H9 (cell line): ENCODE results near the gene TMEM50B. TPM values are rescaled to one million over a fixed set of nuclear protein-coding genes. Genes with fewer than 3 reads are reported as not detected.
A peak's percentile ranks its signal among the peaks of the same experiment; 100 is the strongest.

Source experiments
- DNase-seq: peaks from one replicate; pipeline ENCODE4 v3.0.0-alpha.2; 2017
- H2AFZ ChIP-seq: one replicate; pipeline ENCODE4 v1.6.1; 2013; ENCODE audit warnings: mild to moderate bottlenecking, low read length, control low read depth, moderate library complexity
- H2AK5ac ChIP-seq: 2 replicates; pipeline ENCODE4 v1.6.1; 2013; ENCODE audit warnings: low read length, control low read depth, mixed read lengths; ENCODE audit not compliant: insufficient read length
- H2BK120ac ChIP-seq: one replicate; pipeline ENCODE4 v1.6.1; 2013; ENCODE audit warnings: low read depth, mild to moderate bottlenecking, low read length, control low read depth, inconsistent platforms; ENCODE audit not compliant: poor library complexity, severe bottlenecking
- H2BK12ac ChIP-seq: 2 replicates; pipeline ENCODE4 v1.6.1; 2013; ENCODE audit warnings: low read length, control low read depth, mixed read lengths, low read depth; ENCODE audit not compliant: insufficient read length
- H2BK15ac ChIP-seq: 2 replicates; pipeline ENCODE4 v1.6.1; 2013; ENCODE audit warnings: low read depth, low read length, control low read depth
- H2BK20ac ChIP-seq: one replicate; pipeline ENCODE4 v1.6.1; 2013; ENCODE audit warnings: low read depth, mild to moderate bottlenecking, low read length, control low read depth, inconsistent platforms; ENCODE audit not compliant: poor library complexity, severe bottlenecking
- H2BK5ac ChIP-seq: 2 replicates; pipeline ENCODE4 v1.6.1; 2013; ENCODE audit warnings: low read length, control low read depth, mixed read lengths; ENCODE audit not compliant: insufficient read length
- H3K14ac ChIP-seq: 2 replicates; pipeline ENCODE4 v1.6.1; 2013; ENCODE audit warnings: low read length, control low read depth; ENCODE audit not compliant: insufficient read depth
- H3K18ac ChIP-seq: 2 replicates; pipeline ENCODE4 v1.6.1; 2013; ENCODE audit warnings: low read depth, mild to moderate bottlenecking, mixed read lengths, low read length, control low read depth; ENCODE audit not compliant: insufficient read length
- H3K23ac ChIP-seq: 2 replicates; pipeline ENCODE4 v1.6.1; 2013; ENCODE audit warnings: low read length, control low read depth, mixed read lengths, low read depth; ENCODE audit not compliant: insufficient read length
- H3K23me2 ChIP-seq: 2 replicates; pipeline ENCODE4 v1.6.1; 2013; ENCODE audit warnings: low read depth, mild to moderate bottlenecking, mixed read lengths, low read length, control low read depth; ENCODE audit not compliant: insufficient read length, poor library complexity, severe bottlenecking
- H3K27ac ChIP-seq: 2 replicates; pipeline ENCODE4 v1.5.1; 2013; ENCODE audit warnings: low read length, control low read depth, mixed read lengths, low read depth; ENCODE audit not compliant: insufficient read length
- H3K27me3 ChIP-seq: 2 replicates; pipeline ENCODE4 v1.6.1; 2013; ENCODE audit warnings: low read length, control low read depth, inconsistent platforms; ENCODE audit not compliant: insufficient read depth
- H3K4ac ChIP-seq: 2 replicates; pipeline ENCODE4 v1.6.1; 2013; ENCODE audit warnings: low read depth, mild to moderate bottlenecking, control low read depth, inconsistent platforms, low read length, moderate library complexity
- H3K4me1 ChIP-seq: 2 replicates; pipeline ENCODE4 v1.6.1; 2013; ENCODE audit warnings: low read length, control low read depth, inconsistent platforms; ENCODE audit not compliant: insufficient read depth
- H3K4me2 ChIP-seq: 2 replicates; pipeline ENCODE4 v1.6.1; 2013; ENCODE audit warnings: low read length, control low read depth, mixed read lengths; ENCODE audit not compliant: insufficient read length, insufficient read depth
- H3K56ac ChIP-seq: 2 replicates; pipeline ENCODE4 v1.6.1; 2013; ENCODE audit warnings: low read depth, mild to moderate bottlenecking, mixed read lengths, low read length, control low read depth; ENCODE audit not compliant: insufficient read length
- H3K79me1 ChIP-seq: 2 replicates; pipeline ENCODE4 v1.6.1; 2013; ENCODE audit warnings: low read depth, mild to moderate bottlenecking, moderate library complexity, low read length, control low read depth, inconsistent platforms; ENCODE audit not compliant: insufficient read depth, poor library complexity, severe bottlenecking
- H3K79me2 ChIP-seq: 2 replicates; pipeline ENCODE4 v1.6.1; 2013; ENCODE audit warnings: low read length, control low read depth, inconsistent platforms; ENCODE audit not compliant: insufficient read depth
- H3K9ac ChIP-seq: 2 replicates; pipeline ENCODE4 v1.6.1; 2013; ENCODE audit warnings: low read length, control low read depth, mixed read lengths; ENCODE audit not compliant: insufficient read length; ENCODE audit errors: extremely low read depth
- H3K9me3 ChIP-seq: one replicate; pipeline ENCODE4 v1.6.1; 2013; ENCODE audit warnings: low read depth, low read length, inconsistent platforms; ENCODE audit not compliant: control insufficient read depth
- H3T11ph ChIP-seq: one replicate; pipeline ENCODE4 v1.6.1; 2013; ENCODE audit warnings: mild to moderate bottlenecking, low read length, control low read depth, inconsistent platforms
- H4K20me1 ChIP-seq: one replicate; pipeline ENCODE4 v1.6.1; 2013; ENCODE audit not compliant: control insufficient read depth, insufficient read length, insufficient read depth
- H4K5ac ChIP-seq: 2 replicates; pipeline ENCODE4 v1.6.1; 2013; ENCODE audit warnings: low read depth, mild to moderate bottlenecking, mixed read lengths, low read length, control low read depth; ENCODE audit not compliant: insufficient read length
- H4K8ac ChIP-seq: replicated peaks from 2 replicates; pipeline ENCODE4 v1.6.1; 2013; ENCODE audit warnings: low read length, control low read depth, mixed read lengths, low read depth; ENCODE audit not compliant: insufficient read length
- H4K91ac ChIP-seq: 2 replicates; pipeline ENCODE4 v1.6.1; 2013; ENCODE audit warnings: low read depth, mild to moderate bottlenecking, moderate library complexity, mixed read lengths, low read length, control low read depth; ENCODE audit not compliant: insufficient read length
- H3K27ac Mint-ChIP-seq, 3 experiments: 2 replicates in 2 of 3; 3 replicates in 1 of 3; pipeline ENCODE4 v1.8.0; 2020 to 2021; ENCODE audit warnings: mixed read lengths in 3 of 3, mild to moderate bottlenecking in 1 of 3, moderate library complexity in 1 of 3
- H3K27me3 Mint-ChIP-seq: 2 replicates; pipeline ENCODE4 v1.8.0; 2021; ENCODE audit warnings: low read depth, mild to moderate bottlenecking, moderate library complexity, mixed read lengths
- H3K36me3 Mint-ChIP-seq, 3 experiments: 2 replicates in 2 of 3; 3 replicates in 1 of 3; pipeline ENCODE4 v1.8.0; 2020 to 2021; ENCODE audit warnings: low read depth in 3 of 3, mixed read lengths in 3 of 3; ENCODE audit not compliant: insufficient read depth in 1 of 3
- H3K4me1 Mint-ChIP-seq, 2 experiments: 2 replicates each; pipeline ENCODE4 v1.8.0; 2020; ENCODE audit warnings: mixed read lengths in 2 of 2
- H3K4me3 Mint-ChIP-seq, 2 experiments: 2 replicates in 1 of 2; 3 replicates in 1 of 2; pipeline ENCODE4 v1.8.0; 2020 to 2021; ENCODE audit warnings: mild to moderate bottlenecking in 2 of 2, mixed read lengths in 2 of 2, moderate library complexity in 1 of 2
- H3K9me3 Mint-ChIP-seq, 2 experiments: 2 replicates in 1 of 2; 3 replicates in 1 of 2; pipeline ENCODE4 v1.8.0; 2020; ENCODE audit warnings: mild to moderate bottlenecking in 2 of 2, mixed read lengths in 2 of 2, moderate library complexity in 1 of 2
- CTCF ChIP-seq: fragments of 200-600 bp; sonication (generic); conservative IDR thresholded peaks from 3 replicates; pipeline ENCODE4 v1.8.0; 2021; ENCODE audit warnings: antibody characterized with exemption, mild to moderate bottlenecking
- WGBS: extraction: QIAGEN DNeasy Blood & Tissue Kit; methylation state at CpG from one replicate; pipeline ENCODE4 v1.1.7; 2013; ENCODE audit warnings: missing lambda C conversion rate, low lambda C conversion rate, mixed read lengths; ENCODE audit not compliant: insufficient read length; ENCODE audit errors: extremely low coverage; 5-methylcytosine and 5-hydroxymethylcytosine counted together
- total RNA-seq: library from RNA; stranded (reverse); gene quantifications from 2 replicates; pipeline ENCODE4 v1.2.1, GENCODE V29; 2021

TMEM50B gene
- total RNA-seq, 1 experiment from 2014 or later = 17.6 TPM

- H3K27ac ChIP-seq = no peak overlapping the region
- no peak overlapping the region for H3K4ac ChIP-seq
- no peaks in the 10 kb centered on the region for H3K23me2 ChIP-seq
- H3K56ac ChIP-seq = no peak overlapping the region
- H3K4me2 ChIP-seq = no peak overlapping the region
- Mint-ChIP-seq H3K36me3 (peaks cover 33 to 76% (median 61%) of the 10 kb centered on the region in 3 experiments; a peak in 6 of 7 replicates), H3K27me3 (no peaks in the 10 kb centered on the region), H3K4me1 (no peaks in the 10 kb centered on the region), H3K9me3 (no peaks in the 10 kb centered on the region), H3K4me3 (no peak overlapping the region), H3K27ac (0 out of 7 replicates have a peak overlapping the region, but pooled peaks of 1 of the 3 experiments have one; percentile 40)
- H3T11ph ChIP-seq = no peak overlapping the region
- no peak for DNase-seq
- no peaks in the 10 kb centered on the region for H3K9me3 ChIP-seq
- H4K20me1 ChIP-seq = no peaks in the 10 kb centered on the region
- H2BK120ac ChIP-seq = no peak overlapping the region
- no peak for TF ChIP-seq CTCF
- no peak overlapping the region for H2BK12ac ChIP-seq
- H3K79me2 ChIP-seq = no peaks in the 10 kb centered on the region
- no peak overlapping the region for H4K5ac ChIP-seq
- no peaks in the 10 kb centered on the region for H3K79me1 ChIP-seq
- no peak overlapping the region for H3K14ac ChIP-seq
- no peak overlapping the region for H3K23ac ChIP-seq
- no peak overlapping the region for H3K9ac ChIP-seq
- no peaks in the 10 kb centered on the region for H3K4me1 ChIP-seq
- H2BK5ac ChIP-seq = no peak overlapping the region
- H2BK15ac ChIP-seq = no peak overlapping the region
- no peak overlapping the region for H2BK20ac ChIP-seq
- no peaks in the 10 kb centered on the region for H3K27me3 ChIP-seq
- no peak overlapping the region for H2AK5ac ChIP-seq
- WGBS = no CpG with 5 or more reads among the region's 1 CpG
- no peak overlapping the region for H2AFZ ChIP-seq
- H4K91ac ChIP-seq = no peak overlapping the region
- no peak overlapping the region for H4K8ac ChIP-seq
- no peak overlapping the region for H3K18ac ChIP-seq
Observed at GRCh38 chr21:33522953-33523349, 43.2 kb upstream of the TMEM50B start.
